Stimulated activated naive CD4-positive, alpha-beta T cell (primary cell): ENCODE measurements around the gene OAT.

Source experiments
- DNase-seq, 6 experiments: peaks; one replicate each; lab custom pipeline; 2025; lab: John Stamatoyannopoulos, UW

Gene OAT

GRCh38 chr10:124403548-124403947 is 15.2 kb downstream of the OAT start:
- DNase-seq: peak in 5 of 6 experiments; percentile 7 to 72 (median 63)

DNA sequence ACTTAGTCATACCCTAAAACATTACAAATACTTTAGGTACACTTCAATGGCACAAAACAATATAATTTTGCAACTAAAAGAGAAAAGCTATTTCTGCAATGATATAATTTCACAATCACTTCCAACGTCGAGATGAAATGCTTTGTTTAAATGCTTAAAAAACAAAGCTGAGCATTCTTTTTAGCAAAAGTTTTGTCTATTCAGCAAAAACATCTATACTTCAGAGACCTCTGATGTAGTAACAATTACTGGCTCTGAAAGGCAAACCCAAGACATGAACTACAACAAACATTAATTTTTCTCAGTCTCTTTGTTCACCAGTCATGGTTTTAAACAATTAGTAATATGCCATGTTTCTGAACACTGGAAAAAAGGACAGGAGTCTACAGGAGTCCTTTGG is 16.4 kb downstream of the OAT start:
- no peak for DNase-seq

- no peak for DNase-seq
Measured at GRCh38 chr10:124401633-124402032, 17.1 kb downstream of the OAT start.

GRCh38 chr10:124394583-124394982 is 24.1 kb downstream of the OAT start:
- DNase-seq: no peak

GRCh38 chr10:124392626-124393342 is 25.9 kb downstream of the OAT start:
- DNase-seq: no peak

GRCh38 chr10:124390471-124391187 is 28.1 kb downstream of the OAT start:
- DNase-seq: no peak

GRCh38 chr10:124389613-124390361 is 28.9 kb downstream of the OAT start:
- no peak for DNase-seq

DNA sequence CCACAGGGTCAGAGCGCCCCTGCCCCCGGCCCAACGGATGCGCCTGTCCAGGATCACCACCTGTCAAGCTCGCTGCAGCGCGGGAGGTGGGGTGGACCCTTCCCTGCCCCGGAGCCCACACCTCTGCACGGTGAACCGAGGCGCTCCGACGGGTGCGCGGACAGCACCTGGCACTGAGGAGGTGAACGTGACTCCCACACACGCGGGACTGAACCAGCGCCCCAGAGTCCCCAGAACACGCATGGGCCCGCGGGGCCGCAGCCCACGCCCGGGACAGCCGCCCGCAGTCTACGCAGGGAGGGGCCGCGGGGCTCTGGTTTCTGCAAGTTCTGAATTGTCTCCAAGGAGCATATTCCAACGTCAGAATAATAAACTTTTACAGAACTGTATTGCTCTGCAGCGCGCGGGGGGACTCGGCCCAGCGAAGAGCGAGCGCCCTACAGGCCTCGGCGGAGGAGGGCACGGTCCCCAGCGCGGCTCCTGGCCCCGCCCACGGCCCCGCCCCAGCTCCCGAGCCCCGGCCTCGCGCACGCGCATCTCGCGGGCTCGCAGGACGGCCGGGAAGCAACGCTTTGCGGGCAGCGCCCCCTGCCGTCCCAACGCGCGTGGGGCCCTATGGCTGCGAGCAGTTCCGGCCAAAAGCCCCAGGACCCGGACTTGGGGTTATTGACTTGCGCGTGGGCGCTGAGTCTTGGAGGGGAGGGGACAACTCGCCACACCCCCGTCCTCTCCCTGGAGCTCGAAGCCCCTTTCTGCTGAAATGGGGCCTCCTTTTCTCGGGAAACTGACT is 29.7 kb downstream of the OAT start:
- peak; percentile 76 to 92 (median 88) for DNase-seq

- no peak for DNase-seq
Measured at GRCh38 chr10:124388476-124388822, 30.3 kb downstream of the OAT start.

GRCh38 chr10:124387078-124387874 is 31.4 kb downstream of the OAT start:
- no peak for DNase-seq

DNA sequence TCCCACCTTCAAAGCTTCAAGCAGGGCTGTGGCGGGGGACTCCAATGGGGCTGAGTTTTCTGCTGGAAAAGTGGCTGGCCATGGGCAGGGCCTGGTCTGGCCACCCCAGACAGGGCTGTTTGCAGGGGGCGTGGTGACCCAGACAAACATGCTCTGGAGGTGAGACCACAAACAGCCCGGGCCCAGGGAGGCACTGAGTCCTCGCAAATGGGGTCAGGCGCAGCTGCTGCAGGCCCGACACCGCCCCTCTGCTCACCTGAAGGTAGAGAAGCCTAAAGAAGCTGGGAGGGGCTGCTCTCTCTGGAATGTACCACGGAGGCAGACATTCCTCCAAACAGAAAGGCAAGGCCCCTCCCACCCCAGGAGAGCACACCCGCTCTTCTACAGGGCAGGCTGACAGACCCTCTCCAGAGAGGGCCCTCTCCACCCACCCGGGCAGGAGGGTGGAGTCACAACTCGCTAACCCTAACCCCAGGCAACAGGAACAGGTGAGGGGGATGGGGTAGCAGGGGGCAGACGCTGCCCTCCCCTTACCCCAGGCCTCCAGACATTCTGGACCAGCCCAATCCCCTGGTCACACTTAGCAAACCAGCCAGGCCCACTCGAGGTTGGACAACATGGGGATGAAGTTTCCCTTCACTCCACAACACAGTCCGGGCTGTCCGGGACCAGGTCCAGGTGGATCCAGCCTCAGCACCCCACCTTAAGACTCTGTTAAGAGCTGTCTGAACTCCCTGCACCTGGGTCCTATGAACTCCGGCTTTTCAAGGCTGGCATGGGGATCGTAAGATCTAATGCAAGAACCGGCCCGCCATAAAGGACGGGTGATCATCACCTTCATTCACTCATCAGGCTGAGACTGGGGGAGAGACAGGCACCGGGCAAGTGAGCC is 32.3 kb downstream of the OAT start:
- DNase-seq: no peak

- DNase-seq: no peak
Measured at GRCh38 chr10:124385627-124386185, 33.0 kb downstream of the OAT start.

DNA sequence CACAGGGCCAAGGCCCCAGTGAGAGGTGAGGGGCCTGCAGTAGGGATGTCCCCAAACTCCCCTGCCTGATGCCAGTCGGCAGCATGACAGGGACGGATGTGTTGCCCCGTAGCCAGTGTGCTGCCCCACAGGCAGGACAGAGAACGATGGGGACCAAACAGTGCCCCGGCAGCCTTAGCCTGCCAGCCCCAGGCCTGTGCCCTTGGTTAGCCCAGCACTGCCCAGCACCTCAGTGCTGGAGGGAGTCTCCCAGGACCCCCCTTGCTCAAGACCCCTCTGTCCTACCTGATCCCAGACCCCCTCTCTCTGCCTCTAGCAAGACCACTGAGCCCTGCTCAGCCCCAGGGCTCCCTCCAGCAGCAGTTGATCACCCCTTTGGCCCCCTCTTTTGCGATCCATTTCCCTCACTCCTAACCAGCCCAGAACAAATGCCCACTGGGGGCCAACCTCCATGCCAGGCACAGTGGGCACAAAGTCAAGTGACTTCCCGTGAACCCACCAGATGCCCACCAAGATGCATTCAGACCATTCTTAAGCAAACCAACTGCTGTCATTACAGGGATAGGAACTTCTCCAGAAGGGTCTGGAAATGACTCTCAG is 34.0 kb downstream of the OAT start:
- DNase-seq: no peak

GRCh38 chr10:124384172-124384571 is 34.6 kb downstream of the OAT start:
- no peak for DNase-seq

- no peak for DNase-seq
Measured at GRCh38 chr10:124383496-124383895, 35.2 kb downstream of the OAT start.

- no peak for DNase-seq
Measured at GRCh38 chr10:124381011-124381611, 37.6 kb downstream of the OAT start.

- DNase-seq: no peak
Measured at GRCh38 chr10:124380256-124380995, 38.3 kb downstream of the OAT start.

DNA sequence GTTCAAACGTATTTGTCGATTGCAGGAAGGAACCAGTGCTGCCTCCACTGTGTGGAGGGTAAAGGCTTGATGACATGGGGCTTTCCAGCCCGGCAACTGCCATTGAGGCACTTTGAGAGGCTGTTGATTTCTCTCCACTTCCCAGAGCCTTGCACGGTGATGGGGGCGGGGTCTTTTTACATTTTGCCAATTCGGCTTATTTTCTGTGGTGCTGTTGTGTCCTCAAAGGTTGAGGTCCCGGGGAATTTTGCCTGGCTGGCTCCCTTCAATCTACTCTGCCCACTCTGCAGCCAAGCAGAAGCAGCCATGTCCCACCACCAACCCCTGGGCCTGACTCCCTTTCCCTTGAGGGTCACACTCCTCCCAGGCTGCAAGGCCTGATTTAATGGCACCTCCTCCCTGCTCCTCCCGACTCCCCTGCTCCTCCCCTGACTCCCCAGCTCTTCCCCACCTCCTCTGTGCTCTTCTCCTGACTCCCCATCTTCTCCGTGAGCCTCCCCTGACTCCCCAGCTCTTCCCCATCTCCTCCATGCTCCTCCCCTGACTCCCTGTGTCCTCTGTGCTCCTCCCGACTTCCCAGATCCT is 39.0 kb downstream of the OAT start:
- DNase-seq: no peak
